Measurements from ENCODE around the gene ANO7.

The ANO7 gene

GRCh38 chr2:241261628-241262027, 73.2 kb downstream of the ANO7 start:
- TF ChIP-seq, protein P1, sequence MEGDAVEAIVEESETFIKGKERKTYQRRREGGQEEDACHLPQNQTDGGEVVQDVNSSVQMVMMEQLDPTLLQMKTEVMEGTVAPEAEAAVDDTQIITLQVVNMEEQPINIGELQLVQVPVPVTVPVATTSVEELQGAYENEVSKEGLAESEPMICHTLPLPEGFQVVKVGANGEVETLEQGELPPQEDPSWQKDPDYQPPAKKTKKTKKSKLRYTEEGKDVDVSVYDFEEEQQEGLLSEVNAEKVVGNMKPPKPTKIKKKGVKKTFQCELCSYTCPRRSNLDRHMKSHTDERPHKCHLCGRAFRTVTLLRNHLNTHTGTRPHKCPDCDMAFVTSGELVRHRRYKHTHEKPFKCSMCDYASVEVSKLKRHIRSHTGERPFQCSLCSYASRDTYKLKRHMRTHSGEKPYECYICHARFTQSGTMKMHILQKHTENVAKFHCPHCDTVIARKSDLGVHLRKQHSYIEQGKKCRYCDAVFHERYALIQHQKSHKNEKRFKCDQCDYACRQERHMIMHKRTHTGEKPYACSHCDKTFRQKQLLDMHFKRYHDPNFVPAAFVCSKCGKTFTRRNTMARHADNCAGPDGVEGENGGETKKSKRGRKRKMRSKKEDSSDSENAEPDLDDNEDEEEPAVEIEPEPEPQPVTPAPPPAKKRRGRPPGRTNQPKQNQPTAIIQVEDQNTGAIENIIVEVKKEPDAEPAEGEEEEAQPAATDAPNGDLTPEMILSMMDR (IDR thresholded peaks at IDR 0.05; ENCODE audit: control insufficient read depth, extremely low read depth, insufficient read depth): no peak
- no peak for DNase-seq (ENCODE audit: low read depth)
- no peak overlapping the region for H3K4me3 ChIP-seq (ENCODE audit: low read depth, low read length)

GRCh38 chr2:241263061-241263460, 74.6 kb downstream of the ANO7 start:
- H3K4me3 ChIP-seq (ENCODE audit: low read depth, low read length): no peak overlapping the region
- TF ChIP-seq, protein P1 (IDR thresholded peaks at IDR 0.05; ENCODE audit: control insufficient read depth, extremely low read depth, insufficient read depth): no peak
- no peak for DNase-seq (ENCODE audit: low read depth)

DNA sequence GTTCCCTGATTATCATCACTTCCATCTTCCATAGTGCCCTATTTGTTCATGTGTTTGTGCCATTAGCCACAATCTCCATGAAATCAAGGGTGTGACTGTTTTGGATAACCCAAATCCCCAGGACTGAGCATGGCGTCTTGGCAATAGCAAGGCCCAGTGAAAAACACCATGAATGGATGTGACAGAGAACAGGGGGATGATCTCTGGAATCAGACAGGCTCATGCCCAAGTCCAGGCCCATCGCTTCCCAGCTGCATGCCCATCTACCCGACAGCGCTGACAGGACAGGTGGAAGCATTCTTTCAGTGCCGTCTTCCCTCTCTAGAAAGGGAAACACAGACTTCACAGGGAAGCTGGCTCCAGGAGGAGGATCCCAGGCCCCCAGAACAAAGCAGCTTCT, 77.0 kb downstream of the ANO7 start:
- no peak overlapping the region for H3K4me3 ChIP-seq (ENCODE audit: low read depth, low read length)
- no peak for DNase-seq (ENCODE audit: low read depth)
- TF ChIP-seq, protein P1 (IDR thresholded peaks at IDR 0.05; ENCODE audit: control insufficient read depth, extremely low read depth, insufficient read depth): no peak

DNA sequence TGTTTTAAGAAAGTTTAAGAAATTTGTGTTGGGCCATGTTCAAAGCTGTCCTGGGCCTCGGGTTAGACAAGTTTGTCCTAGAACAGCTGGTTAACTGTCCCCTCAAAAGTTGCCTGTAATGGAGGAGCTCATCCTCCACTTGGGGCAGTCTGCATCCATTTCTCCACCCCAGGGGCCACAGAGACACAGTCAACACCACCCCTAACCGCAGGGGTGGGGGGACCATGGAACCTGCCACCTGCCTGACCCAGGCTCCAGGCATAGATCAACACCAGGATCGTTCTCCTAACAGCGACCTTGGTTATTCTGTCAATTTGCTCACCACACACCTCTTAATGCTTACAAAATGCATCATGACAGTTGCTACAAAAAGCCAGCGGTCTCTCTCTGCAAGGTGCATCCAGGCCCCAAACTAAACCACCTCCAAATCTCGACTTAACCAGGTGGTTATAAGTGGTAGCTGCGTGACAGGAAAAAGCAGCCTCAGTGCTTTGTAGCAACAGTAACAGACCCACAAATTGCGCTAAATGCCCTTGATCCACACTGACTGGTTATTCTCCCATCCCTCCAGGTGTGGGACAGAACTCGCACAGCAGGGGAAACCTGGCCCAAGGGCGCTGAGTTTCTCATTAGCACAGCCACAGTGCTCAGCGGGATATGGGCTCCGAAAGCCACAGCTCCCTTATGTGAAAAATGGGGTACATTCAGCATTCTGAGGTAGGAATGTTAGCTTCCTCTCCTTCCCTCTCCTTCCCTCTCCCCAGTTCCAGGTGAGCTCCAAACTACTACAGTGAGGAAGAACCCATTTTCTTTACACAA, 79.0 kb downstream of the ANO7 start:
- H3K4me3 ChIP-seq (ENCODE audit: low read depth, low read length): no peak overlapping the region
- TF ChIP-seq, protein P1 (IDR thresholded peaks at IDR 0.05; ENCODE audit: control insufficient read depth, extremely low read depth, insufficient read depth): no peak
- DNase-seq (ENCODE audit: low read depth): no peak

DNA sequence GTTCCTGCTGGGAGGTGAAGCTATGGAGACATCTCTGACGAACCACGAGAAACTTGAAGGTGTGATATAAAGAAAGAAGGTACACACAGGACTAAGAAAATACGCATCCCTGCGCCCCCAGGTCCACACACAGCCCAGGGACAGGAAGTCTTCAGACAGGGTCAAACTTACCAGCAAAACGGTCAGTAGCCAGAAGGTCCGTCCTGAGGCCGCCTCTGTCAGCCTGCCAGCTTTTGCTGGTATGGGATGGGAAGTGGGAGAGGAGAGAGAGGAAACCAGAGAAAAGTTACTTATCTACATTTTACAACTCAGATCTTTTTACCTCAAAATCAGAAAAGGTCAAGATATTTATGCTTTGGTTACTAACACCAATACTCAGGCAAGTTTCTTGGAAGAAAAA, 79.8 kb downstream of the ANO7 start:
- no peak overlapping the region for H3K4me3 ChIP-seq (ENCODE audit: low read depth, low read length)
- TF ChIP-seq, protein P1 (IDR thresholded peaks at IDR 0.05; ENCODE audit: control insufficient read depth, extremely low read depth, insufficient read depth): no peak
- no peak for DNase-seq (ENCODE audit: low read depth)

DNA sequence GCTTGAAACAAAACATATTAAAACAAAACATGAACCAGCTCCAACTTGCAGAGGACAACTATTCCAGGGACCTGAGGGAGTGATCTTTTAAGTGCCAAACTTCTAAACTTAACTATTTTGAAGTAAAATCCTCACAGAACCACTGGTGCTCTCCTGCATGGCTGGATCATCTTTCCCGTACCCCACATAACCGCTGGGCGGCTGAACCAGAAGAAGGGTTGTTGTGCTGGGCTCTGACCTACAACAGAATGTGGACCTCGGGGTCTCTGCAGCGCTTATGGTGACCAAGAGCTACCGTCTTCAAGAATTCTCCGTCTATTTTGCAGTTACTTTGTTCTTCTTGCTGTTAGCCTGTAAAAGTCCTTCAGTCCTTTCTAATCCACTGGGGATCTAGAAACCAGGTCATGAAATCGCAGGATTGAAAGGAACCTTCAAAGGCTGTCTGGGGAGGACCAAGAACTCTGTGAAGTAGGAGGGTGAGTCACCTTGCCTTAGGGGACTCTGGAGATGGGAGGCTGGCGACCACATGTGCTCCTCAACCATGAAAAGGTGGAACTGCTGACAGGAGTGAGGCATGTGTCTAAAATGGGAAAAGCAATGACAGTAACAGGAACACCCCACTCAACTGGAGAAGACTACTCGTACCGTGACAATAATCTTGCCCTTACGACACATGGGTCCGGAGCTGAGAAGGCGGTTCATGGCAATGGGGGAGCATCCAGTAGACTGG, 80.4 kb downstream of the ANO7 start:
- H3K4me3 ChIP-seq (ENCODE audit: low read depth, low read length): no peak overlapping the region
- TF ChIP-seq, protein P1 (IDR thresholded peaks at IDR 0.05; ENCODE audit: control insufficient read depth, extremely low read depth, insufficient read depth): no peak
- DNase-seq (ENCODE audit: low read depth): no peak
